ENCODE results near the gene MMAB.

The MMAB gene

GRCh38 chr12:109586385-109587296 lies 13.3 kb upstream of the MMAB start:
- no peak for DNase-seq (ENCODE audit: low read depth in 2 of 2, low spot score in 1 of 2)

GRCh38 chr12:109583733-109584132 lies 10.4 kb upstream of the MMAB start:
- DNase-seq (ENCODE audit: low read depth in 2 of 2, low spot score in 1 of 2) = no peak

GRCh38 chr12:109582636-109583035 lies 9.3 kb upstream of the MMAB start:
- no peak for DNase-seq (ENCODE audit: low read depth in 2 of 2, low spot score in 1 of 2)

GRCh38 chr12:109581856-109582255 lies 8.6 kb upstream of the MMAB start:
- no peak for DNase-seq (ENCODE audit: low read depth in 2 of 2, low spot score in 1 of 2)

GRCh38 chr12:109581334-109581691 lies 8.0 kb upstream of the MMAB start:
- no peak for DNase-seq (ENCODE audit: low read depth in 2 of 2, low spot score in 1 of 2)

GRCh38 chr12:109580684-109581333 lies 7.5 kb upstream of the MMAB start:
- no peak for DNase-seq (ENCODE audit: low read depth in 2 of 2, low spot score in 1 of 2)

- no peak for DNase-seq (ENCODE audit: low read depth in 2 of 2, low spot score in 1 of 2)
Observed at GRCh38 chr12:109580272-109580671, 7.0 kb upstream of the MMAB start.

- no peak for DNase-seq (ENCODE audit: low read depth in 2 of 2, low spot score in 1 of 2)
Observed at GRCh38 chr12:109579639-109580038, 6.3 kb upstream of the MMAB start.

- no peak for DNase-seq (ENCODE audit: low read depth in 2 of 2, low spot score in 1 of 2)
Observed at GRCh38 chr12:109578330-109578927, 5.1 kb upstream of the MMAB start.

GRCh38 chr12:109577311-109577710 lies 4.0 kb upstream of the MMAB start:
- no peak for DNase-seq (ENCODE audit: low read depth in 2 of 2, low spot score in 1 of 2)

GRCh38 chr12:109575683-109576082 lies 2.4 kb upstream of the MMAB start:
- DNase-seq (ENCODE audit: low read depth in 2 of 2, low spot score in 1 of 2) = no peak

GRCh38 chr12:109573914-109574244 lies 575 bp upstream of the MMAB start:
- no peak for DNase-seq (ENCODE audit: low read depth in 2 of 2, low spot score in 1 of 2)

- no peak for DNase-seq (ENCODE audit: low read depth in 2 of 2, low spot score in 1 of 2)
Observed at GRCh38 chr12:109572506-109572845, 828 bp downstream of the MMAB start.

- no peak for DNase-seq (ENCODE audit: low read depth in 2 of 2, low spot score in 1 of 2)
Observed at GRCh38 chr12:109571773-109572505, 1.4 kb downstream of the MMAB start.

- no peak for DNase-seq (ENCODE audit: low read depth in 2 of 2, low spot score in 1 of 2)
Observed at GRCh38 chr12:109568486-109568885, 4.8 kb downstream of the MMAB start.

GRCh38 chr12:109567967-109568366 lies 5.3 kb downstream of the MMAB start:
- DNase-seq (ENCODE audit: low read depth in 2 of 2, low spot score in 1 of 2) = no peak

GRCh38 chr12:109567296-109567695 lies 6.0 kb downstream of the MMAB start:
- DNase-seq (ENCODE audit: low read depth in 2 of 2, low spot score in 1 of 2) = no peak

- DNase-seq (ENCODE audit: low read depth in 2 of 2, low spot score in 1 of 2) = no peak
Observed at GRCh38 chr12:109566424-109566823, 6.9 kb downstream of the MMAB start.

- DNase-seq (ENCODE audit: low read depth in 2 of 2, low spot score in 1 of 2) = no peak
Observed at GRCh38 chr12:109563291-109564284, 9.7 kb downstream of the MMAB start.

- DNase-seq (ENCODE audit: low read depth in 2 of 2, low spot score in 1 of 2) = no peak
Observed at GRCh38 chr12:109562871-109563270, 10.4 kb downstream of the MMAB start.

- DNase-seq (ENCODE audit: low read depth in 2 of 2, low spot score in 1 of 2) = no peak
Observed at GRCh38 chr12:109561711-109562030, 11.6 kb downstream of the MMAB start.
